Glutamatergic neuron (in vitro differentiated cells): ENCODE results near the gene TSPO. TPM values are rescaled to one million over a fixed set of nuclear protein-coding genes. Genes with fewer than 3 reads are reported as not detected.
"Not testable (repeated sequence)": the region's sequence is repeated elsewhere in the genome, so short reads cannot be mapped to it uniquely, and the experiment has no call there.

Experiments used
- DNase-seq: peaks from one replicate; pipeline ENCODE4 v3.0.0; 2022
- H3K27ac Mint-ChIP-seq: one replicate; pipeline ENCODE4 v1.8.0; 2020; ENCODE audit warnings: mild to moderate bottlenecking, mixed read lengths, inconsistent platforms; ENCODE audit not compliant: unreplicated experiment
- H3K27me3 Mint-ChIP-seq: one replicate; pipeline ENCODE4 v1.8.0; 2020; ENCODE audit warnings: mild to moderate bottlenecking, moderate library complexity, mixed read lengths, inconsistent platforms; ENCODE audit not compliant: unreplicated experiment
- H3K36me3 Mint-ChIP-seq: one replicate; pipeline ENCODE4 v1.8.0; 2020; ENCODE audit warnings: mild to moderate bottlenecking, mixed read lengths, inconsistent platforms; ENCODE audit not compliant: unreplicated experiment
- H3K4me1 Mint-ChIP-seq: one replicate; pipeline ENCODE4 v1.8.0; 2020; ENCODE audit warnings: mild to moderate bottlenecking, low read depth, mixed read lengths, inconsistent platforms; ENCODE audit not compliant: unreplicated experiment
- H3K4me3 Mint-ChIP-seq: one replicate; pipeline ENCODE4 v1.8.0; 2020; ENCODE audit warnings: mild to moderate bottlenecking, mixed read lengths, inconsistent platforms; ENCODE audit not compliant: unreplicated experiment
- H3K9me3 Mint-ChIP-seq: one replicate; pipeline ENCODE4 v1.8.0; 2020; ENCODE audit warnings: mild to moderate bottlenecking, moderate library complexity, mixed read lengths, inconsistent platforms; ENCODE audit not compliant: unreplicated experiment
- total RNA-seq: library from RNA; stranded (reverse); fragmentation: NEBNext Ultra II Directional; extraction: Animal tissue kit (Norgen Biotek cat#: 25700); gene quantifications from one replicate; pipeline ENCODE4 v1.2.1, GENCODE V29; 2021; ENCODE audit not compliant: unreplicated experiment
- TF ChIP-seq, protein P1 (sequence below): fragments of 200-600 bp; sonication (generic); IDR thresholded peaks from one replicate; pipeline ENCODE4 v1.5.0; 2021; ENCODE audit not compliant: partially characterized antibody, unreplicated experiment

The TSPO gene
- total RNA-seq, 1 donor from 2014 or later: 4.0 TPM

DNA sequence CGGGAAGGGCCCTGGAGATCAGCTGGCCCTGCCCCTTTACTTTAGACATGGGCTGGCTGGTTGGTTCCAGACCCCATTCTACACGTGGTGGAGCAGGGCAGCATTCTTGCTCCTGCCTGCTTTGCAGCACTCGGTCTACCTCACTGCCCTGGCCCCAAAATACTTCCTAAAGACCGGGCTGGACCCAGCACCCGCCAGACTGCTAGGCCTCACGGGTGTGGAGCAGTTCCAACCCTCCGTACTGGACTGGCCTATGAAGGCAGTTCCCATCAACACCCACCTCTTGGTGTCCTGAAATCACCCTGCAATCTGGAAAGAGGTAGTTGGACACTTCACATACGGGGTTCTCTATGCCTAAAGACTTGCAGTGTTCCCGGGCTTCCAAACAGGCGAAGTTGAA is 14.6 kb upstream of the TSPO start:
- DNase-seq: no peak
- H3K4me3 Mint-ChIP-seq: no peak overlapping the region
- peaks cover 2% of the 10 kb centered on the region for H3K9me3 Mint-ChIP-seq
- no peaks in the 10 kb centered on the region for H3K4me1 Mint-ChIP-seq
- TF ChIP-seq, protein P1, sequence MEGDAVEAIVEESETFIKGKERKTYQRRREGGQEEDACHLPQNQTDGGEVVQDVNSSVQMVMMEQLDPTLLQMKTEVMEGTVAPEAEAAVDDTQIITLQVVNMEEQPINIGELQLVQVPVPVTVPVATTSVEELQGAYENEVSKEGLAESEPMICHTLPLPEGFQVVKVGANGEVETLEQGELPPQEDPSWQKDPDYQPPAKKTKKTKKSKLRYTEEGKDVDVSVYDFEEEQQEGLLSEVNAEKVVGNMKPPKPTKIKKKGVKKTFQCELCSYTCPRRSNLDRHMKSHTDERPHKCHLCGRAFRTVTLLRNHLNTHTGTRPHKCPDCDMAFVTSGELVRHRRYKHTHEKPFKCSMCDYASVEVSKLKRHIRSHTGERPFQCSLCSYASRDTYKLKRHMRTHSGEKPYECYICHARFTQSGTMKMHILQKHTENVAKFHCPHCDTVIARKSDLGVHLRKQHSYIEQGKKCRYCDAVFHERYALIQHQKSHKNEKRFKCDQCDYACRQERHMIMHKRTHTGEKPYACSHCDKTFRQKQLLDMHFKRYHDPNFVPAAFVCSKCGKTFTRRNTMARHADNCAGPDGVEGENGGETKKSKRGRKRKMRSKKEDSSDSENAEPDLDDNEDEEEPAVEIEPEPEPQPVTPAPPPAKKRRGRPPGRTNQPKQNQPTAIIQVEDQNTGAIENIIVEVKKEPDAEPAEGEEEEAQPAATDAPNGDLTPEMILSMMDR: no peak
- peaks cover 5% of the 10 kb centered on the region for H3K27me3 Mint-ChIP-seq
- no peaks in the 10 kb centered on the region for H3K36me3 Mint-ChIP-seq
- peak overlapping the region; percentile 43 for H3K27ac Mint-ChIP-seq

DNA sequence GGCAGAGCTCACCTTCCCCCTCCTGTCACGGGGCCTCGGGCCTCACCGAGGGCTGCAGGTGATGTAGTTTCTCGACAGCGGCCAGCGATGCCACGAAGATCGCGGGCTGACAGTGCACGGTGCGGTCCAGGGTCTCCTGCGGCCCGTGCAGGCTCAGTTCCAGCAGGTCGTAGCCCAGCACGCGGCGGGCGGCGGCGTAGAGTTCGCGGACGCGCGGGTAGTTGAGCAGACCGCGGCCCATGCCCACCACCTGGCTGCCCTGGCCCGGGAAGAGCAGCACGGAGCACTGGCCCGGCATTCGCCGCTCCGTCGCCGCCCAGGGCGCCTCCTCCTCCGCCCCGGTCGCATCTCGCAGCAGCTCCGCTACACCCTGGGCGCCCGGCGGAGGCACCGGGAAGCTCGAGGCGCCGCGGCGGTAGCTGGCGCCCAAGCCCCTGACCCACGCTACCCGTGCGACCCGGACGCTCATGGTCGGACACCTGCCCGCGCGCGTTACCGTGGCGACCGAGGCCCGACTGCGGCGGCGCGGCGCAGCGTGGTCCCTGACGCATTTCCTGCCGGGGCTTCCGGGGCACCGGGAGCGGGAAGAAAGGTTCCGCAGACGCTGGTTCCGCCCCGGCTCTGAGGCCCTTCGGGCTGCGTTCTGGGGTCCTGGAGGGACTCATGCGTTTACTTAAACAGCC is 8.3 kb upstream of the TSPO start, which contains the start of gene MCAT:
TSS of gene MCAT (minus strand) at position 519 of the 683 bp plus-strand sequence. CDS start at position 469, 50 bp downstream.
- Mint-ChIP-seq H3K4me1 (peaks cover 1% of the 10 kb centered on the region), H3K36me3 (no peaks in the 10 kb centered on the region), H3K27me3 (no peaks in the 10 kb centered on the region), H3K27ac (peak within 1 kb of the TSS; percentile 72), H3K4me3 (peak within 1 kb of the TSS; percentile 91), H3K9me3 (peaks cover 3% of the 10 kb centered on the region)
- TF ChIP-seq, protein P1: no peak
- DNase-seq: peak; percentile 83

DNA sequence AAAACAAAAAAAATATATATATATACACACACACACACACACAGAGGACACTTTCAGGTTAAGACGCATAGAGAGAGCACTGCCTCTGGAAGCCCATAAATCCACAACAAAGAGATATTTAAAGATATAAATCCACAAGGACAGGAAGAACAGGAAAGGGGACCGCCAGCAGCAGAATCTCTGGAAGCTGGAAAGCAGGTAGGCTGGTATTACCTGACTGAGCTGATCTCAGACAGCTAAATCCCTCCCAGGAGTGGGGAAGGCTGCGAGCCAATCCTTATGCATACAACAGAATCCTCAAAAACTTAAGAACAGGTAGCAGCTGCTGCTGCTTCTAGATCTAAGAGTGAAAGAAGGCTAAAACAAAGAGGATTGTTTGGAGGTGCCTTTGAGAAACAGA is 6.4 kb upstream of the TSPO start:
- Mint-ChIP-seq H3K36me3 (no peaks in the 10 kb centered on the region), H3K4me1 (peaks cover 1% of the 10 kb centered on the region), H3K27me3 (no peaks in the 10 kb centered on the region), H3K27ac (no peak overlapping the region), H3K4me3 (no peak overlapping the region), H3K9me3 (peaks cover 3% of the 10 kb centered on the region)
- TF ChIP-seq, protein P1: no peak
- no peak for DNase-seq

DNA sequence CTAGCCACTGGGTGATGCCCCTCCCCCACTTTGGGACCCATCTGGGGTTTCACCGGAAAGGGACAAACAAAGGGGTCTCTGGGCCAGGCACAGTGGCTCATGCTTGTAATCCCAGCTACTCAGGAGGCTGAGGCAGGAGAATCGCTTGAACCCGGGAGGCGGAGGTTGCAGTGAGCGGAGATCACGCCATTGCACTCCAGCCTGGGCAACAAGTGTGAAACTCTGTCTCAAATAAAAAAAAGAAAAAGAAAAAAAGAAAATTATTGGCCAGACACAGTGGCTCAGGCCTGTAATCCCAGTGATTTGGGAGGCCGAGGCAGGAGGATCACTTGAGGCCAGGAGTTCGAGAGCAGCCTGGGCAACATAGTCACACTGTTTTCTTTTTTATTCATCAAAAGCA is 6.0 kb upstream of the TSPO start:
- H3K27me3 Mint-ChIP-seq, H3K36me3 Mint-ChIP-seq, H3K4me1 Mint-ChIP-seq, DNase-seq, H3K27ac Mint-ChIP-seq, H3K9me3 Mint-ChIP-seq, H3K4me3 Mint-ChIP-seq: not testable (repeated sequence)

DNA sequence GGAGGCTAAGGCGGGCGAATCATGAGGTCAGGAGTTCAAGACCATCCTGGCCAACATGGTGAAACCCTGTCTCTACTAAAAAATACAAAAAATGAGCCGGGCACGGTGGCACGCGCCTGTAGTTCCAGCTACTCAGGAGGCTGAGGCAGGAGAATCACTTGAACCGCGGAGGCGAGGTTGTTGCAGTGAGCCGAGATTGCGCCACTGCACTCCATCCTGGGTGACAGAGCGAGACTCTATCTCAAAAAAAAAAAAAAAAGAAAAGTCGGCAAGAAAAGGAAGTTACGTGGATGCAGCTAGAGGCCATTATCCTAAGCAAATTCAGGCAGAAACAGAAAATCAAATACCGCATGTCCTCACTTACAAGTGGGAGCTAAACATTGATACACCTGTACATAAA is 5.0 kb upstream of the TSPO start:
- DNase-seq, H3K4me3 Mint-ChIP-seq, H3K4me1 Mint-ChIP-seq, H3K27me3 Mint-ChIP-seq, H3K9me3 Mint-ChIP-seq, H3K36me3 Mint-ChIP-seq, H3K27ac Mint-ChIP-seq: not testable (repeated sequence)

DNA sequence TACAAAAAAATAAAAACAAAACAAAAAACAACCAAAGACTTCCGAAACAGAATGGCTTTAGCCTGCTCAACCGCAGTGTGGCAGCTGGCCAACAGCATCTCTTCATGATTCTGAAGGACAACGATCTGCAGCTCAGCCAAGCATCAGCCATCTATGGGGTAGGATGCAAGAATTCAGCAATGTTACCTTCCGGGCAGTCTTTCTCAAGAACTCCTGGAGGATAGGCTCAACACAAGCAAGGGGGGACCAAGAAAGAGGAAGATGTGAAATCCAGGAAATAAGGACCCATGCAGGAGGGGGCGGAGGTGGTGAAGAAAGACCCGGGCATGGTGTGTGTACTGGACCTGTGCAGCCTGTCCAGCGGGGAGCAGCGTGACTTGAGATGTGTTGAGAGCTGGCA is 3.5 kb upstream of the TSPO start:
- no peaks in the 10 kb centered on the region for H3K36me3 Mint-ChIP-seq
- TF ChIP-seq, protein P1: no peak
- peaks cover 1% of the 10 kb centered on the region for H3K4me1 Mint-ChIP-seq
- no peak overlapping the region for H3K4me3 Mint-ChIP-seq
- no peak overlapping the region for H3K27ac Mint-ChIP-seq
- DNase-seq: no peak
- H3K9me3 Mint-ChIP-seq: peaks cover 3% of the 10 kb centered on the region
- peaks cover 3% of the 10 kb centered on the region for H3K27me3 Mint-ChIP-seq
